HEK293 (cell line): Measurements from ENCODE around the gene ZC3H18.

Experiments
- CTCF ChIA-PET: fragments of 350-600 bp; formaldehyde crosslinking; extraction: SDS; loops from one replicate; lab custom pipeline; 2021; ENCODE audit warnings: antibody characterized with exemption; lab: Yijun Ruan, JAX
- POLR2A ChIA-PET: fragments of 300-600 bp; formaldehyde crosslinking; extraction: SDS; loops from one replicate; lab custom pipeline; 2020; ENCODE audit warnings: antibody characterized with exemption, inconsistent platforms; lab: Yijun Ruan, JAX
- H3K27ac ChIP-seq: fragments of 200-500 bp; sonication (Bioruptor generic); 2 replicates; pipeline ENCODE4 v1.5.1; 2014; ENCODE audit warnings: low read depth, low read length, control low read depth, inconsistent platforms; ENCODE audit errors: extremely low read depth
- H3K36me3 ChIP-seq, 2 experiments: fragments of 200-500 bp in 1 of 2; sonication (Bioruptor generic) in 1 of 2; 1 replicate in 1 of 2; 2 replicates in 1 of 2; pipeline ENCODE4 v1.5.1; 2014 to 2017; ENCODE audit warnings: inconsistent platforms in 2 of 2, low read length in 2 of 2; ENCODE audit not compliant: control insufficient read depth in 2 of 2, insufficient read depth in 1 of 2
- H3K4me1 ChIP-seq: fragments of 200-500 bp; sonication (Bioruptor generic); 2 replicates; pipeline ENCODE4 v1.5.1; 2014; ENCODE audit warnings: mild to moderate bottlenecking, low read length, inconsistent platforms; ENCODE audit not compliant: control insufficient read depth, insufficient read depth
- H3K4me3 ChIP-seq: 2 replicates; pipeline ENCODE4 v1.5.1; 2011; ENCODE audit warnings: low read depth, mild to moderate bottlenecking, control low read depth, low read length, moderate library complexity
- H3K9me3 ChIP-seq: fragments of 200-500 bp; sonication (Bioruptor generic); 2 replicates; pipeline ENCODE4 v1.5.1; 2014; ENCODE audit warnings: low read depth, low read length, inconsistent platforms; ENCODE audit not compliant: control insufficient read depth, insufficient read depth
- IKZF3 ChIP-seq: fragments of 450-650 bp; IDR thresholded peaks from 2 replicates; pipeline ENCODE4 v1.5.0; 2018; ENCODE audit warnings: missing biosample characterization, mild to moderate bottlenecking, missing genetic modification characterization, moderate library complexity
- OVOL3 ChIP-seq: fragments of 450-650 bp; formaldehyde crosslinking; IDR thresholded peaks from 2 replicates; pipeline ENCODE4 v1.5.1; 2016; ENCODE audit warnings: missing biosample characterization, missing genetic modification characterization
- TCF7L2 ChIP-seq: IDR thresholded peaks from 2 replicates; pipeline ENCODE4 v1.6.1; 2011; ENCODE audit warnings: low read depth, mild to moderate bottlenecking, inconsistent platforms, low read length, moderate library complexity, borderline replicate concordance
- ZFP3 ChIP-seq: fragments of 450-650 bp; formaldehyde crosslinking; IDR thresholded peaks from 2 replicates; pipeline ENCODE4 v1.5.1; 2016; ENCODE audit warnings: low read depth, missing biosample characterization, missing genetic modification characterization
- ZIC2 ChIP-seq: fragments of 450-650 bp; formaldehyde crosslinking; IDR thresholded peaks from 2 replicates; pipeline ENCODE4 v1.5.1; 2016; ENCODE audit warnings: missing biosample characterization, missing genetic modification characterization
- ZNF133 ChIP-seq: fragments of 450-650 bp; formaldehyde crosslinking; IDR thresholded peaks from 2 replicates; pipeline ENCODE4 v1.5.1; 2016; ENCODE audit warnings: missing biosample characterization, missing genetic modification characterization
- ZNF16 ChIP-seq: fragments of 450-650 bp; formaldehyde crosslinking; IDR thresholded peaks from 2 replicates; pipeline ENCODE4 v1.5.1; 2016; ENCODE audit warnings: low read depth, missing biosample characterization, missing genetic modification characterization
- ZNF350 ChIP-seq: fragments of 450-650 bp; formaldehyde crosslinking; IDR thresholded peaks from 2 replicates; pipeline ENCODE4 v1.5.0; 2017; ENCODE audit warnings: missing biosample characterization, mild to moderate bottlenecking, missing genetic modification characterization
- ZNF391 ChIP-seq: fragments of 450-650 bp; formaldehyde crosslinking; IDR thresholded peaks from 2 replicates; pipeline ENCODE4 v1.5.1; 2016; ENCODE audit warnings: low read depth, missing biosample characterization, missing genetic modification characterization, borderline replicate concordance
- ZNF416 ChIP-seq: fragments of 450-650 bp; formaldehyde crosslinking; IDR thresholded peaks from 2 replicates; pipeline ENCODE4 v1.5.1; 2016; ENCODE audit warnings: missing biosample characterization, missing genetic modification characterization
- ZNF423 ChIP-seq: fragments of 450-650 bp; formaldehyde crosslinking; IDR thresholded peaks from 2 replicates; pipeline ENCODE4 v1.5.1; 2016; ENCODE audit warnings: missing biosample characterization, missing genetic modification characterization
- ZNF555 ChIP-seq: fragments of 450-650 bp; formaldehyde crosslinking; conservative IDR thresholded peaks from 2 replicates; pipeline ENCODE4 v1.5.1; 2017; ENCODE audit warnings: missing biosample characterization, mild to moderate bottlenecking, missing genetic modification characterization, inconsistent platforms
- ZNF561 ChIP-seq: fragments of 450-650 bp; IDR thresholded peaks from 2 replicates; pipeline ENCODE4 v1.5.1; 2018; ENCODE audit warnings: missing biosample characterization, missing genetic modification characterization, borderline replicate concordance
- ZNF654 ChIP-seq: fragments of 450-650 bp; formaldehyde crosslinking; IDR thresholded peaks from 2 replicates; pipeline ENCODE4 v1.5.1; 2016; ENCODE audit warnings: low read depth, missing biosample characterization, missing genetic modification characterization
- ZNF660 ChIP-seq: fragments of 450-650 bp; IDR thresholded peaks from 2 replicates; pipeline ENCODE4 v1.5.1; 2018; ENCODE audit warnings: missing biosample characterization, mild to moderate bottlenecking, missing genetic modification characterization
- ZNF791 ChIP-seq: fragments of 450-650 bp; formaldehyde crosslinking; IDR thresholded peaks from 2 replicates; pipeline ENCODE4 v1.5.1; 2016; ENCODE audit warnings: missing biosample characterization, missing genetic modification characterization
- ZNF792 ChIP-seq: fragments of 450-650 bp; formaldehyde crosslinking; IDR thresholded peaks from 2 replicates; pipeline ENCODE4 v1.5.1; 2016; ENCODE audit warnings: missing biosample characterization, missing genetic modification characterization
- TF ChIP-seq, protein P1 (sequence below): fragments of 450-650 bp; formaldehyde crosslinking; IDR thresholded peaks from 2 replicates; pipeline ENCODE4 v1.5.1; 2016; ENCODE audit warnings: missing biosample characterization, missing genetic modification characterization
- TF ChIP-seq, protein P2 (sequence below): fragments of 450-650 bp; formaldehyde crosslinking; IDR thresholded peaks from 2 replicates; pipeline ENCODE4 v1.5.1; 2016; ENCODE audit warnings: missing biosample characterization, missing genetic modification characterization
- TF ChIP-seq, protein P3 (sequence below): fragments of 450-650 bp; formaldehyde crosslinking; IDR thresholded peaks from 2 replicates; pipeline ENCODE4 v1.5.1; 2016; ENCODE audit warnings: missing biosample characterization, missing genetic modification characterization
- TF ChIP-seq, protein P4 (sequence below): fragments of 450-650 bp; formaldehyde crosslinking; IDR thresholded peaks from 2 replicates; pipeline ENCODE4 v1.5.1; 2017; ENCODE audit warnings: missing biosample characterization, missing genetic modification characterization
- TF ChIP-seq, protein P5 (sequence below): fragments of 450-650 bp; formaldehyde crosslinking; IDR thresholded peaks from 2 replicates; pipeline ENCODE4 v1.5.1; 2016; ENCODE audit warnings: missing biosample characterization, missing genetic modification characterization
- TF ChIP-seq, protein P6 (sequence below): sonication (generic); formaldehyde crosslinking; IDR thresholded peaks from 2 replicates; pipeline ENCODE4 v1.8.1; 2022; ENCODE audit warnings: mild to moderate bottlenecking, moderate library complexity, missing genetic modification reagents

Gene ZC3H18

DNA sequence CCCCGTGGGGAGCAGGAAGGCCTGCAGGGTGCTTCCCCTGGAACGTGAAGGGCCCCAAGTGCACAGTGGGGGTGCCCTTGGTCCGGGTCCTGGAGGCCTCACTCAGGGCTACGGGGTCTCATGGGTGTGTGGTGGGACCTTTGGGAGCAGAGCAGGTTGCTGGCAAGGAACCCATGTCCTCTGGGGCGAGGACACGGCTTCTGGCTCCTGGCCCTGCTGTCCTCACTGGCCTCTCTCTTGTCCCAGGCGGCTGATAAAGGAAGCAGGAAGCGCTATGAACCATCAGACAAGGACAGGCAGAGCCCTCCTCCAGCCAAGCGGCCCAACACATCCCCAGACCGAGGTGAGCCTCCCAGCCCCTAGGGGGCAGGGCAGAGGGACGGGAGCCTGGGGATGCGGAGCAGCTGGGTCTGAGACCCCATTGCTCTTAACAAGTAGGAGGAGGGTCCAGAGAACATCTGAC is 58.3 kb downstream of the ZC3H18 start:
- no peak for TF ChIP-seq ZNF791 (tag by site-specific recombination)
- TF ChIP-seq ZNF391 (tag by site-specific recombination), result no peak
- TF ChIP-seq, protein P1, sequence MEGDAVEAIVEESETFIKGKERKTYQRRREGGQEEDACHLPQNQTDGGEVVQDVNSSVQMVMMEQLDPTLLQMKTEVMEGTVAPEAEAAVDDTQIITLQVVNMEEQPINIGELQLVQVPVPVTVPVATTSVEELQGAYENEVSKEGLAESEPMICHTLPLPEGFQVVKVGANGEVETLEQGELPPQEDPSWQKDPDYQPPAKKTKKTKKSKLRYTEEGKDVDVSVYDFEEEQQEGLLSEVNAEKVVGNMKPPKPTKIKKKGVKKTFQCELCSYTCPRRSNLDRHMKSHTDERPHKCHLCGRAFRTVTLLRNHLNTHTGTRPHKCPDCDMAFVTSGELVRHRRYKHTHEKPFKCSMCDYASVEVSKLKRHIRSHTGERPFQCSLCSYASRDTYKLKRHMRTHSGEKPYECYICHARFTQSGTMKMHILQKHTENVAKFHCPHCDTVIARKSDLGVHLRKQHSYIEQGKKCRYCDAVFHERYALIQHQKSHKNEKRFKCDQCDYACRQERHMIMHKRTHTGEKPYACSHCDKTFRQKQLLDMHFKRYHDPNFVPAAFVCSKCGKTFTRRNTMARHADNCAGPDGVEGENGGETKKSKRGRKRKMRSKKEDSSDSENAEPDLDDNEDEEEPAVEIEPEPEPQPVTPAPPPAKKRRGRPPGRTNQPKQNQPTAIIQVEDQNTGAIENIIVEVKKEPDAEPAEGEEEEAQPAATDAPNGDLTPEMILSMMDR (tag by site-specific recombination), result peak; percentile 68
- TF ChIP-seq ZNF660 (tag by site-specific recombination), result no peak
- TF ChIP-seq ZNF792 (tag by site-specific recombination), result no peak
- no peak for TF ChIP-seq ZNF654
- TF ChIP-seq, protein P2, sequence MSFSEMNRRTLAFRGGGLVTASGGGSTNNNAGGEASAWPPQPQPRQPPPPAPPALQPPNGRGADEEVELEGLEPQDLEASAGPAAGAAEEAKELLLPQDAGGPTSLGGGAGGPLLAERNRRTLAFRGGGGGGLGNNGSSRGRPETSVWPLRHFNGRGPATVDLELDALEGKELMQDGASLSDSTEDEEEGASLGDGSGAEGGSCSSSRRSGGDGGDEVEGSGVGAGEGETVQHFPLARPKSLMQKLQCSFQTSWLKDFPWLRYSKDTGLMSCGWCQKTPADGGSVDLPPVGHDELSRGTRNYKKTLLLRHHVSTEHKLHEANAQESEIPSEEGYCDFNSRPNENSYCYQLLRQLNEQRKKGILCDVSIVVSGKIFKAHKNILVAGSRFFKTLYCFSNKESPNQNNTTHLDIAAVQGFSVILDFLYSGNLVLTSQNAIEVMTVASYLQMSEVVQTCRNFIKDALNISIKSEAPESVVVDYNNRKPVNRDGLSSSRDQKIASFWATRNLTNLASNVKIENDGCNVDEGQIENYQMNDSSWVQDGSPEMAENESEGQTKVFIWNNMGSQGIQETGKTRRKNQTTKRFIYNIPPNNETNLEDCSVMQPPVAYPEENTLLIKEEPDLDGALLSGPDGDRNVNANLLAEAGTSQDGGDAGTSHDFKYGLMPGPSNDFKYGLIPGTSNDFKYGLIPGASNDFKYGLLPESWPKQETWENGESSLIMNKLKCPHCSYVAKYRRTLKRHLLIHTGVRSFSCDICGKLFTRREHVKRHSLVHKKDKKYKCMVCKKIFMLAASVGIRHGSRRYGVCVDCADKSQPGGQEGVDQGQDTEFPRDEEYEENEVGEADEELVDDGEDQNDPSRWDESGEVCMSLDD (tag by site-specific recombination), result no peak
- TF ChIP-seq ZNF133, result no peak
- TF ChIP-seq ZNF423 (tag by site-specific recombination), result no peak
- H3K4me1 ChIP-seq, result no peaks in the 10 kb centered on the region
- H3K4me3 ChIP-seq, result no peak overlapping the region
- CTCF ChIA-PET, result interaction anchor here (1.1 to 1.4 kb wide), 3 partner anchors 9 to 43 kb away, joined by 3 to 7 read pairs (median 5); no protein-coding TSS in a partner anchor
- POLR2A ChIA-PET, result no interaction called here
- no peak overlapping the region for H3K27ac ChIP-seq
- H3K36me3 ChIP-seq, result peaks cover 4 to 86% of the 10 kb centered on the region in 2 experiments; a peak in 2 of 3 replicates
- no peaks in the 10 kb centered on the region for H3K9me3 ChIP-seq

DNA sequence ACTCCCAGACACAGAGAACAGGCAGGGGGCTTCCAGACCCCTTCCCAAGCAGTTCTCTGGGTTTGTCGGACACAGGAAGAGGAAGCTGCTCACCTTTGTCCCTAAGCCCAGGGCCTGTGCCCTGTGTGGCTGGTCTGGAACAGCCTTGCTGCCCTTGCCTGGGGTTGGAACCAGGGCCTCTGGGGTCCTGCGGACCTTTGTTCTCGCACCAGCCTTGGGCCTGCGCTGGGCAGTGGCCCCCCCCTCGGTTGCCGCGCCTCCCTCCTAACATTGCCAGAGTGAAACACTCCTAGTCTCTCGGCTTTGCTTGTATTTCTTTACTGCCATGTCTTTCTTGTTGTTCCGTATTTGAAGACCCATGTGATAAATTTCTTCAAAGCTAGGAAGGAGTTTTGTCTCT is 59.6 kb downstream of the ZC3H18 start:
- Histone ChIP-seq H3K4me3 (no peak overlapping the region), H3K36me3 (peaks cover 4 to 75% of the 10 kb centered on the region in 2 experiments; a peak in 2 of 3 replicates), H3K27ac (no peak overlapping the region)
- CTCF ChIA-PET, result interaction anchor here (1.1 to 1.4 kb wide), 3 partner anchors 10 to 42 kb away, joined by 3 to 7 read pairs (median 5); no protein-coding TSS in a partner anchor
- TF ChIP-seq ZNF350 (tag by site-specific recombination), result no peak
- TF ChIP-seq ZFP3 (tag by site-specific recombination), result no peak
- TF ChIP-seq ZIC2 (tag by site-specific recombination), result no peak
- no peak for TF ChIP-seq TCF7L2
- TF ChIP-seq ZNF16 (tag by site-specific recombination), result no peak
- TF ChIP-seq ZNF791 (tag by site-specific recombination), result no peak
- no peak for TF ChIP-seq ZNF561
- no peak for TF ChIP-seq IKZF3 (tag by site-specific recombination)
- TF ChIP-seq, protein P3, sequence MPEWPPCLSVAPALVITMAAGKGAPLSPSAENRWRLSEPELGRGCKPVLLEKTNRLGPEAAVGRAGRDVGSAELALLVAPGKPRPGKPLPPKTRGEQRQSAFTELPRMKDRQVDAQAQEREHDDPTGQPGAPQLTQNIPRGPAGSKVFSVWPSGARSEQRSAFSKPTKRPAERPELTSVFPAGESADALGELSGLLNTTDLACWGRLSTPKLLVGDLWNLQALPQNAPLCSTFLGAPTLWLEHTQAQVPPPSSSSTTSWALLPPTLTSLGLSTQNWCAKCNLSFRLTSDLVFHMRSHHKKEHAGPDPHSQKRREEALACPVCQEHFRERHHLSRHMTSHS (tag by site-specific recombination), result no peak
- TF ChIP-seq, all 188 proteins: peak for 0
- Histone ChIP-seq H3K9me3 (no peaks in the 10 kb centered on the region), H3K4me1 (no peaks in the 10 kb centered on the region)
- POLR2A ChIA-PET, result no interaction called here

DNA sequence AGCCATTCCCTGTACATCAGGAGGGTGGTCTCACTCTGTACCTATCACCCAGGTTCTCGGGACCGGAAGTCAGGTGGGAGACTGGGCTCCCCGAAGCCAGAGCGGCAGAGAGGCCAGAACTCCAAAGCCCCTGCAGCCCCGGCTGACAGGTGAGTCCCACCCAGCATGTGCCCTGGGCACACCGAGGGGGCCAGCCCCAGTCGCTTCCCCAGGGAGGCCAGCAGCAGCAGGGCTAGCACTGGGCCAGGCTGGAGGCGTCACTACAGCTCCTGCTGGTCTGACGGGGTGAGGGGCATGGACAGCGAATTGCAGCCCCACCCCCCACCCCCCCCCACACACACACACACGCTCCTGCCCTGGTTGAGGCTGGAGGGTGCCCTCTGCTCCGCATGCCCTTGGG is 60.2 kb downstream of the ZC3H18 start:
- Histone ChIP-seq H3K36me3 (peaks cover 4 to 69% of the 10 kb centered on the region in 2 experiments; a peak in 2 of 3 replicates), H3K27ac (no peak overlapping the region), H3K4me3 (no peak overlapping the region), H3K4me1 (no peaks in the 10 kb centered on the region), H3K9me3 (no peaks in the 10 kb centered on the region)
- CTCF ChIA-PET, result no interaction called here
- POLR2A ChIA-PET, result no interaction called here
- TF ChIP-seq, protein P4, sequence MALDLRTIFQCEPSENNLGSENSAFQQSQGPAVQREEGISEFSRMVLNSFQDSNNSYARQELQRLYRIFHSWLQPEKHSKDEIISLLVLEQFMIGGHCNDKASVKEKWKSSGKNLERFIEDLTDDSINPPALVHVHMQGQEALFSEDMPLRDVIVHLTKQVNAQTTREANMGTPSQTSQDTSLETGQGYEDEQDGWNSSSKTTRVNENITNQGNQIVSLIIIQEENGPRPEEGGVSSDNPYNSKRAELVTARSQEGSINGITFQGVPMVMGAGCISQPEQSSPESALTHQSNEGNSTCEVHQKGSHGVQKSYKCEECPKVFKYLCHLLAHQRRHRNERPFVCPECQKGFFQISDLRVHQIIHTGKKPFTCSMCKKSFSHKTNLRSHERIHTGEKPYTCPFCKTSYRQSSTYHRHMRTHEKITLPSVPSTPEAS (tag by site-specific recombination), result no peak
- TF ChIP-seq ZNF555 (tag by site-specific recombination) (no peak), ZNF416 (no peak), OVOL3 (no peak)
- TF ChIP-seq, protein P5, sequence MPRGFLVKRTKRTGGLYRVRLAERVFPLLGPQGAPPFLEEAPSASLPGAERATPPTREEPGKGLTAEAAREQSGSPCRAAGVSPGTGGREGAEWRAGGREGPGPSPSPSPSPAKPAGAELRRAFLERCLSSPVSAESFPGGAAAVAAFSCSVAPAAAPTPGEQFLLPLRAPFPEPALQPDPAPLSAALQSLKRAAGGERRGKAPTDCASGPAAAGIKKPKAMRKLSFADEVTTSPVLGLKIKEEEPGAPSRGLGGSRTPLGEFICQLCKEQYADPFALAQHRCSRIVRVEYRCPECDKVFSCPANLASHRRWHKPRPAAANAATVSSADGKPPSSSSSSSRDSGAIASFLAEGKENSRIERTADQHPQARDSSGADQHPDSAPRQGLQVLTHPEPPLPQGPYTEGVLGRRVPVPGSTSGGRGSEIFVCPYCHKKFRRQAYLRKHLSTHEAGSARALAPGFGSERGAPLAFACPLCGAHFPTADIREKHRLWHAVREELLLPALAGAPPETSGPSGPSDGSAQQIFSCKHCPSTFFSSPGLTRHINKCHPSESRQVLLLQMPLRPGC (tag by site-specific recombination), result no peak
- TF ChIP-seq, protein P6, sequence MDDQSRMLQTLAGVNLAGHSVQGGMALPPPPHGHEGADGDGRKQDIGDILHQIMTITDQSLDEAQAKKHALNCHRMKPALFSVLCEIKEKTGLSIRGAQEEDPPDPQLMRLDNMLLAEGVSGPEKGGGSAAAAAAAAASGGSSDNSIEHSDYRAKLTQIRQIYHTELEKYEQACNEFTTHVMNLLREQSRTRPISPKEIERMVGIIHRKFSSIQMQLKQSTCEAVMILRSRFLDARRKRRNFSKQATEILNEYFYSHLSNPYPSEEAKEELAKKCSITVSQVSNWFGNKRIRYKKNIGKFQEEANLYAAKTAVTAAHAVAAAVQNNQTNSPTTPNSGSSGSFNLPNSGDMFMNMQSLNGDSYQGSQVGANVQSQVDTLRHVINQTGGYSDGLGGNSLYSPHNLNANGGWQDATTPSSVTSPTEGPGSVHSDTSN (CRISPR knock-in tag), result no peak
